Measurements from ENCODE around the gene MNS1.

GRCh38 chr15:56469483-56469882 is 4.5 kb upstream of the MNS1 start:
- no peak for TF ChIP-seq CTCF (IDR thresholded peaks at IDR 0.05)
- TF ChIP-seq POLR2A (IDR thresholded peaks at IDR 0.05): no peak
- no peak for TF ChIP-seq POLR2AphosphoS5 (IDR thresholded peaks at IDR 0.05)
